Activated B cell treated with CpG ODN at 0.5 μM for 24 hours (primary cell): ENCODE results near the gene SAPCD2. TPM values are rescaled to one million over a fixed set of nuclear protein-coding genes. Genes with fewer than 3 reads are reported as not detected.
A peak's percentile ranks its signal among the peaks of the same experiment; 100 is the strongest.

Experiments
- ATAC-seq: fragments of 200-7000 bp; cut with Tn5 transposase; one replicate; pipeline ENCODE4 v1.10.0; 2021; ENCODE audit warnings: low read depth, mild to moderate bottlenecking, moderate library complexity
- CTCF ChIA-PET: fragments of 350-600 bp; sonication (Branson Sonifier 250); formaldehyde crosslinking; loops from one replicate; lab custom pipeline; 2021; ENCODE audit warnings: antibody characterized with exemption; lab: Charles Lee
- POLR2A ChIA-PET: fragments of 350-600 bp; sonication (Branson Sonifier 250); formaldehyde crosslinking; loops from one replicate; lab custom pipeline; 2021; ENCODE audit warnings: antibody characterized with exemption; lab: Charles Lee
- DNase-seq: peaks from one replicate; pipeline ENCODE4 v3.0.0; 2022
- H3K27ac Mint-ChIP-seq: one replicate; pipeline ENCODE4 v1.8.0; 2020; ENCODE audit warnings: mixed read lengths
- H3K27me3 Mint-ChIP-seq: one replicate; pipeline ENCODE4 v1.8.0; 2021; ENCODE audit warnings: mixed read lengths
- H3K36me3 Mint-ChIP-seq: one replicate; pipeline ENCODE4 v1.8.0; 2021; ENCODE audit warnings: low read depth, mixed read lengths
- H3K4me1 Mint-ChIP-seq: one replicate; pipeline ENCODE4 v1.8.0; 2021; ENCODE audit warnings: mixed read lengths
- H3K4me3 Mint-ChIP-seq: one replicate; pipeline ENCODE4 v1.8.0; 2020; ENCODE audit warnings: mild to moderate bottlenecking, mixed read lengths
- H3K9me3 Mint-ChIP-seq: one replicate; pipeline ENCODE4 v1.8.0; 2020; ENCODE audit warnings: mixed read lengths
- CTCF ChIP-seq: fragments of 200-600 bp; IDR thresholded peaks from one replicate; pipeline ENCODE4 v1.8.0; 2022; ENCODE audit warnings: antibody characterized with exemption, mild to moderate bottlenecking
- intact Hi-C: fragments of 100-400 bp; cut with micrococcal nuclease; formaldehyde crosslinking; loops from one replicate; pipeline ENCODE4 v1.15.1; 2024
- total RNA-seq: library from RNA; stranded (reverse); gene quantifications from 2 replicates; pipeline ENCODE4 v1.2.3, GENCODE V29; 2022

SAPCD2 gene
- total RNA-seq, 1 donor from 2014 or later: 0.80 TPM

GRCh38 chr9:137026384-137026783 lies 44.0 kb downstream of the SAPCD2 start:
- Mint-ChIP-seq H3K36me3 (no peaks in the 10 kb centered on the region), H3K27me3 (no peaks in the 10 kb centered on the region), H3K27ac (no peak overlapping the region), H3K4me1 (peaks cover 43% of the 10 kb centered on the region), H3K9me3 (no peaks in the 10 kb centered on the region), H3K4me3 (peak overlapping the region; percentile 32)
- POLR2A ChIA-PET: no interaction called here
- intact Hi-C loops: loop anchor here (5.0 kb wide), 1 partner anchor 41 kb away; no protein-coding TSS in a partner anchor
- no peak for ATAC-seq
- DNase-seq: no peak
- no peak for TF ChIP-seq CTCF
- CTCF ChIA-PET: interaction anchor here (1.0 to 2.1 kb wide), 4 partner anchors 9 to 78 kb away, joined by 3 to 11 read pairs (median 3); no protein-coding TSS in a partner anchor

- H3K4me3 Mint-ChIP-seq: no peak overlapping the region
- DNase-seq (peak; percentile 37), ATAC-seq (peak; percentile 22)
- intact Hi-C loops: loop anchor here (5.0 kb wide), 1 partner anchor 42 kb away; no protein-coding TSS in a partner anchor
- POLR2A ChIA-PET: interaction anchor here (0.5 kb wide), 1 partner anchor 59 kb away, joined by 4 read pairs; no protein-coding TSS in a partner anchor
- CTCF ChIA-PET: interaction anchor here (1.1 to 2.1 kb wide), 3 partner anchors 10 to 42 kb away, joined by 3 to 11 read pairs (median 3); no protein-coding TSS in a partner anchor
- H3K27ac Mint-ChIP-seq: peak overlapping the region; percentile 35
- no peaks in the 10 kb centered on the region for H3K27me3 Mint-ChIP-seq
- H3K36me3 Mint-ChIP-seq: no peaks in the 10 kb centered on the region
- H3K9me3 Mint-ChIP-seq: no peaks in the 10 kb centered on the region
- H3K4me1 Mint-ChIP-seq: peaks cover 37% of the 10 kb centered on the region
- TF ChIP-seq CTCF: no peak
These were observed 44.8 kb downstream of the SAPCD2 start for GRCh38 chr9:137025517-137025966.

- H3K27me3 Mint-ChIP-seq: no peaks in the 10 kb centered on the region
- ChIA-PET POLR2A (no interaction called here), CTCF (no interaction called here)
- peaks cover 2% of the 10 kb centered on the region for H3K36me3 Mint-ChIP-seq
- no peak for DNase-seq
- H3K27ac Mint-ChIP-seq: no peak overlapping the region
- no peak for TF ChIP-seq CTCF
- peaks cover 18% of the 10 kb centered on the region for H3K4me1 Mint-ChIP-seq
- ATAC-seq: no peak
- H3K9me3 Mint-ChIP-seq: no peaks in the 10 kb centered on the region
- intact Hi-C loops: no loop called here
- H3K4me3 Mint-ChIP-seq: no peak overlapping the region
These were observed 46.8 kb downstream of the SAPCD2 start for GRCh38 chr9:137023583-137023991.

GRCh38 chr9:137023157-137023556 lies 47.2 kb downstream of the SAPCD2 start:
- H3K36me3 Mint-ChIP-seq: peaks cover 2% of the 10 kb centered on the region
- ATAC-seq (no peak), DNase-seq (no peak)
- no peak overlapping the region for H3K27ac Mint-ChIP-seq
- intact Hi-C loops: no loop called here
- CTCF ChIA-PET: no interaction called here
- TF ChIP-seq CTCF: no peak
- peaks cover 18% of the 10 kb centered on the region for H3K4me1 Mint-ChIP-seq
- no peak overlapping the region for H3K4me3 Mint-ChIP-seq
- POLR2A ChIA-PET: no interaction called here
- H3K27me3 Mint-ChIP-seq: no peaks in the 10 kb centered on the region
- no peaks in the 10 kb centered on the region for H3K9me3 Mint-ChIP-seq

- intact Hi-C loops: no loop called here
- Mint-ChIP-seq H3K27me3 (no peaks in the 10 kb centered on the region), H3K9me3 (no peaks in the 10 kb centered on the region), H3K4me3 (no peak overlapping the region), H3K27ac (no peak overlapping the region), H3K4me1 (peaks cover 18% of the 10 kb centered on the region), H3K36me3 (peaks cover 2% of the 10 kb centered on the region)
- DNase-seq: no peak
- POLR2A ChIA-PET: no interaction called here
- no peak for TF ChIP-seq CTCF
- no peak for ATAC-seq
- CTCF ChIA-PET: no interaction called here
These were observed 47.7 kb downstream of the SAPCD2 start for GRCh38 chr9:137022662-137023008.
